ENCODE measurements around the gene CPHXL. TPM values are rescaled to one million over a fixed set of nuclear protein-coding genes. Genes with fewer than 3 reads are reported as not detected.

The CPHXL gene
- total and polyA plus RNA-seq, 3 experiments from 2014 or later, result not detected

GRCh38 chr16:75758215-75758614 is 31.9 kb upstream of the CPHXL start:
- Mint-ChIP-seq H3K27ac (no peak overlapping the region), H3K36me3 (peaks cover 0 to 1% (median 0%) of the 10 kb centered on the region in 3 donors), H3K4me3 (no peak overlapping the region), H3K4me1 (peaks cover 0 to 3% (median 0%) of the 10 kb centered on the region in 3 donors), H3K27me3 (peaks cover 2 to 12% of the 10 kb centered on the region in 2 donors), H3K9me3 (no peaks in the 10 kb centered on the region)
- H3K4me1 ChIP-seq (ENCODE audit: insufficient read depth, low read length), result no peaks in the 10 kb centered on the region
- ChIA-PET CTCF (no interaction called here), POLR2A (no interaction called here)
- H3K27ac ChIP-seq (ENCODE audit: low read depth, low read length), result no peak overlapping the region
- no peaks in the 10 kb centered on the region for H3K36me3 ChIP-seq (ENCODE audit: insufficient read depth, low read length)
- no peak for DNase-seq
- H3K27me3 ChIP-seq (ENCODE audit: insufficient read depth, low read length, poor library complexity, severe bottlenecking), result no peaks in the 10 kb centered on the region
- no peak overlapping the region for H3K4me3 ChIP-seq (ENCODE audit: low read length)
- H3K9me3 ChIP-seq (ENCODE audit: low read length), result no peaks in the 10 kb centered on the region

DNA sequence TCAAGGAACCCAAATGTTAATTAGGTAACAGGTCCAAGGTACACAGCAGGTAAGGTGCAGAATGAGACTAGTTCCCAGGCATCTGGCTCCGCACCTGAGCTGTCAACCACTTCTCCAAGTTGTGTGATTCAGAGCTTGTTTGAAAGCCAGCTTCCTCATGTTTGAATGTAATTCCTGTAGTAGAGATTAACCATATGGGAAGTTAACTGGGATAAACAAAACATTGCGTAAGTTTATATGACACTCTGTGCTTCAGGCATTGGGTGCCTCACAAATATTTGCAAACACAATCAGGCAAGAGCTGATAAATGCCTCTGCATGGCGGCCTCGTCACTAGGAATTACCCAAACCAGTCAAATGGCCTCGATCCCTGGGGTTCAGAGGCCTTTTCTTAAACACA is 27.9 kb upstream of the CPHXL start:
- Mint-ChIP-seq H3K27me3 (peaks cover 7 to 10% of the 10 kb centered on the region in 2 donors), H3K4me3 (no peak overlapping the region), H3K4me1 (peaks cover 0 to 3% (median 0%) of the 10 kb centered on the region in 3 donors), H3K36me3 (peaks cover 0 to 1% (median 0%) of the 10 kb centered on the region in 3 donors), H3K27ac (no peak overlapping the region), H3K9me3 (peaks cover 0 to 2% (median 0%) of the 10 kb centered on the region in 5 donors)
- no peak for DNase-seq
- Histone ChIP-seq H3K4me3 (ENCODE audit: low read length) (no peak overlapping the region), H3K4me1 (ENCODE audit: insufficient read depth, low read length) (no peaks in the 10 kb centered on the region), H3K9me3 (ENCODE audit: low read length) (no peaks in the 10 kb centered on the region), H3K27ac (ENCODE audit: low read depth, low read length) (no peak overlapping the region), H3K27me3 (ENCODE audit: insufficient read depth, low read length, poor library complexity, severe bottlenecking) (no peaks in the 10 kb centered on the region), H3K36me3 (ENCODE audit: insufficient read depth, low read length) (no peaks in the 10 kb centered on the region)
- POLR2A ChIA-PET, result no interaction called here
- CTCF ChIA-PET, result interaction anchor here (1.3 kb wide), 1 partner anchor 289 kb away, joined by 3 read pairs; the partner anchor contains the start of gene TMEM170A

DNA sequence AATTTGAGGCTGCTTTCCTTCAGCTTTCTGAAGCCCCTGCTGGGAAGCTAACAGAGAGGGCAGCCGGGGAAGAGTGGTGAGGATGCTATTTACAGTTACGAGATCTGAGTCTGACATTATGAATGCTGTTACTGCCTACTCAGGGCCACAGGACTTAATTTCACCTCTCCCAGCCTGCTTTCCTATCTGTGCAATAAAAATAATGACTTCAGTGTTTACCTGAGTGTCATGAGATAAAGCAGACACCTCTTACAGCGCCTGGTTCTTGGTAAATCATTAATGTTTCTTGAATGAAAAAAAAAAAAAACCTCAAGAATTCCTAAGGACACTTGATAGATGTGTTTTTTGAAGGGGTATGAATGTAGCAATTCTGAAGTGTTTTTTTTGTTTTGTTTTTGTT is 24.2 kb upstream of the CPHXL start:
- CTCF ChIA-PET, result no interaction called here
- no peaks in the 10 kb centered on the region for H3K4me1 Mint-ChIP-seq

DNA sequence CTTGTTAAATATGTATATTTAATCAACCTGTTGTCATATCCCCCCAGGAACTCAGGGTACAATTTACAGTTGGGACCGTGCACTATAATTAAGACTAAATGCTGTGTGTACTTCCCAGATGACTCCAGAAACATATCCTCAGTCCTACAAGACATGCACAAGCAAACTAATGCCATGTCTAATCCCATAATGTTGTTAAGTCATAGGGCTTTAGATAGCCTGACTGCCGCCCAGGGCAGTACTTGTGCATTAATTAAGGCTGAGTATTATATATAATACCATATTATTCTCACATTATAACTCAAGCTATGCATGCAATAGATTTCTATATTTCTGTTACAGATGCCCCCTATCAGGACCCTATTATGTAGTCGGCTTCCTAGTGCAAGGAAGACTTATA is 20.1 kb upstream of the CPHXL start:
- Histone ChIP-seq H3K36me3 (ENCODE audit: insufficient read depth, low read length) (no peaks in the 10 kb centered on the region), H3K27me3 (ENCODE audit: insufficient read depth, low read length, poor library complexity, severe bottlenecking) (peaks cover 4% of the 10 kb centered on the region), H3K4me3 (ENCODE audit: low read length) (no peak overlapping the region), H3K27ac (ENCODE audit: low read depth, low read length) (no peak overlapping the region), H3K9me3 (ENCODE audit: low read length) (no peaks in the 10 kb centered on the region), H3K4me1 (ENCODE audit: insufficient read depth, low read length) (no peaks in the 10 kb centered on the region)
- no peak overlapping the region for H3K4me3 Mint-ChIP-seq
- peaks cover 9 to 17% (median 16%) of the 10 kb centered on the region in 5 donors for H3K9me3 Mint-ChIP-seq
- H3K36me3 Mint-ChIP-seq, result peaks cover 0 to 8% (median 3%) of the 10 kb centered on the region in 3 donors
- H3K4me1 Mint-ChIP-seq, result no peaks in the 10 kb centered on the region
- DNase-seq, result no peak
- H3K27ac Mint-ChIP-seq, result no peak overlapping the region
- ChIA-PET CTCF (no interaction called here), POLR2A (no interaction called here)
- H3K27me3 Mint-ChIP-seq, result peaks cover 13 to 44% of the 10 kb centered on the region in 2 donors

More for the DNA sequence above, 24.2 kb upstream of the CPHXL start:
- Histone ChIP-seq H3K36me3 (ENCODE audit: insufficient read depth, low read length) (no peaks in the 10 kb centered on the region), H3K27ac (ENCODE audit: low read depth, low read length) (no peak overlapping the region), H3K9me3 (ENCODE audit: low read length) (no peaks in the 10 kb centered on the region), H3K27me3 (ENCODE audit: insufficient read depth, low read length, poor library complexity, severe bottlenecking) (peaks cover 4% of the 10 kb centered on the region), H3K4me1 (ENCODE audit: insufficient read depth, low read length) (no peaks in the 10 kb centered on the region), H3K4me3 (ENCODE audit: low read length) (no peak overlapping the region)
- Mint-ChIP-seq H3K27me3 (peaks cover 16 to 35% of the 10 kb centered on the region in 2 donors), H3K36me3 (no peaks in the 10 kb centered on the region), H3K4me3 (no peak overlapping the region), H3K27ac (no peak overlapping the region), H3K9me3 (peaks cover 0 to 12% (median 0%) of the 10 kb centered on the region in 5 donors)
- DNase-seq, result no peak
- POLR2A ChIA-PET, result no interaction called here

- Histone ChIP-seq H3K9me3 (ENCODE audit: low read length) (no peaks in the 10 kb centered on the region), H3K4me3 (ENCODE audit: low read length) (no peak overlapping the region), H3K4me1 (ENCODE audit: insufficient read depth, low read length) (no peaks in the 10 kb centered on the region), H3K27ac (ENCODE audit: low read depth, low read length) (no peak overlapping the region), H3K36me3 (ENCODE audit: insufficient read depth, low read length) (no peaks in the 10 kb centered on the region), H3K27me3 (ENCODE audit: insufficient read depth, low read length, poor library complexity, severe bottlenecking) (peaks cover 4% of the 10 kb centered on the region)
- Mint-ChIP-seq H3K36me3 (peaks cover 0 to 8% (median 3%) of the 10 kb centered on the region in 3 donors), H3K4me1 (no peaks in the 10 kb centered on the region), H3K4me3 (no peak overlapping the region), H3K9me3 (peaks cover 9 to 20% (median 16%) of the 10 kb centered on the region in 5 donors), H3K27ac (no peak overlapping the region), H3K27me3 (peaks cover 13 to 46% of the 10 kb centered on the region in 2 donors)
- ChIA-PET POLR2A (no interaction called here), CTCF (no interaction called here)
- DNase-seq, result no peak
Observed at GRCh38 chr16:75745823-75746222, 19.5 kb upstream of the CPHXL start.

- POLR2A ChIA-PET, result no interaction called here
- Histone ChIP-seq H3K36me3 (ENCODE audit: insufficient read depth, low read length) (no peaks in the 10 kb centered on the region), H3K9me3 (ENCODE audit: low read length) (no peaks in the 10 kb centered on the region), H3K27ac (ENCODE audit: low read depth, low read length) (no peak overlapping the region), H3K27me3 (ENCODE audit: insufficient read depth, low read length, poor library complexity, severe bottlenecking) (peaks cover 4% of the 10 kb centered on the region), H3K4me3 (ENCODE audit: low read length) (no peak overlapping the region), H3K4me1 (ENCODE audit: insufficient read depth, low read length) (no peaks in the 10 kb centered on the region)
- peak overlapping the region in 1 of 8 donors; percentile 21 for H3K27ac Mint-ChIP-seq
- DNase-seq, result no peak
- H3K4me1 Mint-ChIP-seq, result no peaks in the 10 kb centered on the region
- H3K4me3 Mint-ChIP-seq, result no peak overlapping the region
- H3K27me3 Mint-ChIP-seq, result peaks cover 15 to 44% of the 10 kb centered on the region in 2 donors
- H3K9me3 Mint-ChIP-seq, result peaks cover 9 to 22% (median 14%) of the 10 kb centered on the region in 5 donors
- H3K36me3 Mint-ChIP-seq, result peaks cover 0 to 8% (median 3%) of the 10 kb centered on the region in 3 donors
- CTCF ChIA-PET, result no interaction called here
Observed at GRCh38 chr16:75745242-75745641, 19.0 kb upstream of the CPHXL start.

GRCh38 chr16:75742424-75743047 is 16.2 kb upstream of the CPHXL start:
- H3K4me1 Mint-ChIP-seq, result no peaks in the 10 kb centered on the region
- ChIA-PET CTCF (no interaction called here), POLR2A (no interaction called here)

DNA sequence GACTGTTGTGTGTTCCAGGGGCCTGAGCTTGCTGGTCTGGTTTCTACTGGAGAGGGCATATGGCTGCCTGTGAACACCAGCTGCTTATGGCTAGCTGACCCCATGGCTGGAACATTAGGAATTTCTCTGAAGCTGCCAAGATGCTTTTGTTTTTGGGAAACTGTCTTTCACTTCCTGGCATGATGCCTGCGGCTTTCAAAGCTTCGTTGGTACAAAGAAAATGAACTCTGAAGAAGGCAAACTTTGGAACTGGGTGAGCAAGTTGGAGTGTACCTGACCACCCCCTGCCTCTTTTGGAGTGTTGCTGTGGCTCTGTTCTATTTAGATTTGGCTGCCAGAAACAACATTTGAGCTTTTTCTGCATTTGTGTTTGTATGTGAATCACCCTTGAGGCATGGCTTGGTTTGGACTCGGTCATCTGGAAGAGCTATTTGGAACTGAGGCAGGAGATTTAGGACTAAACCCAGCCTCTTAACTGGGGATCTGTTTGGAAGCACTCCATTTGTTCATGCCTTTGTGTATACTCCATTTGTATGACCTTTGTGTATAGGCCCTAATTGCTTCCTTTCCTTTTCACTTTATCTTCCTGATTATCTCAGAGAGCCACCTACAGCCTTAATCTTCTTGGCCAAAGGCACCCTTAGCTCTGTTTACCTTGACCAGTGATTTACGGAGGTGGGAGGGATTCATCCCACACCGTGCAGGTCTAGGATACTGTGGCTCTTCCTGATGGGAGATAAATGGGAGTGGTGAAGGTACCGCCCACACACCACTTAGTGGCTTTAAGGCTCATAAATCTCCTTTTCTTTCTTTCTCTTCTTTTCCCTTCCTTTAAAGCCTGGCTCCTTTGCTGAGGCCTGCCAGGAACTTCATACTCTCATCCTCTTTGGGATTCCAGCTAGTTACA is 7.3 kb upstream of the CPHXL start:
- no peaks in the 10 kb centered on the region for H3K9me3 ChIP-seq (ENCODE audit: low read length)
- Mint-ChIP-seq H3K4me1 (no peaks in the 10 kb centered on the region), H3K4me3 (no peak overlapping the region), H3K27me3 (peaks cover 0 to 5% of the 10 kb centered on the region in 2 donors), H3K27ac (peak overlapping the region in 3 of 8 donors; percentile 0 to 80 (median 13)), H3K9me3 (no peaks in the 10 kb centered on the region), H3K36me3 (no peaks in the 10 kb centered on the region)
- H3K27me3 ChIP-seq (ENCODE audit: insufficient read depth, low read length, poor library complexity, severe bottlenecking), result no peaks in the 10 kb centered on the region
- H3K36me3 ChIP-seq (ENCODE audit: insufficient read depth, low read length), result no peaks in the 10 kb centered on the region
- ChIA-PET CTCF (interaction anchor here (1.0 kb wide), 1 partner anchor 318 kb away, joined by 3 read pairs; no protein-coding TSS in a partner anchor), POLR2A (interaction anchor here (0.7 kb wide), 1 partner anchor 237 kb away, joined by 3 read pairs; no protein-coding TSS in a partner anchor)
- H3K4me3 ChIP-seq (ENCODE audit: low read length), result no peak overlapping the region
- no peaks in the 10 kb centered on the region for H3K4me1 ChIP-seq (ENCODE audit: insufficient read depth, low read length)
- no peak for DNase-seq
- H3K27ac ChIP-seq (ENCODE audit: low read depth, low read length), result no peak overlapping the region

More at GRCh38 chr16:75742424-75743047, 16.2 kb upstream of the CPHXL start:
- Histone ChIP-seq H3K27ac (ENCODE audit: low read depth, low read length) (no peak overlapping the region), H3K27me3 (ENCODE audit: insufficient read depth, low read length, poor library complexity, severe bottlenecking) (no peaks in the 10 kb centered on the region), H3K36me3 (ENCODE audit: insufficient read depth, low read length) (no peaks in the 10 kb centered on the region), H3K9me3 (ENCODE audit: low read length) (no peaks in the 10 kb centered on the region), H3K4me3 (ENCODE audit: low read length) (no peak overlapping the region), H3K4me1 (ENCODE audit: insufficient read depth, low read length) (no peaks in the 10 kb centered on the region)
- peak overlapping the region in 1 of 8 donors; percentile 10 for H3K27ac Mint-ChIP-seq
- H3K36me3 Mint-ChIP-seq, result peaks cover 0 to 8% (median 3%) of the 10 kb centered on the region in 3 donors
- no peak overlapping the region for H3K4me3 Mint-ChIP-seq
- H3K9me3 Mint-ChIP-seq, result peaks cover 4 to 22% (median 12%) of the 10 kb centered on the region in 5 donors
- peaks cover 18 to 27% of the 10 kb centered on the region in 2 donors for H3K27me3 Mint-ChIP-seq
- no peak for DNase-seq

Data from CD8-positive, alpha-beta memory T cell (primary cell).